ENCODE measurements around the gene HTATSF1.

HTATSF1 gene

DNA sequence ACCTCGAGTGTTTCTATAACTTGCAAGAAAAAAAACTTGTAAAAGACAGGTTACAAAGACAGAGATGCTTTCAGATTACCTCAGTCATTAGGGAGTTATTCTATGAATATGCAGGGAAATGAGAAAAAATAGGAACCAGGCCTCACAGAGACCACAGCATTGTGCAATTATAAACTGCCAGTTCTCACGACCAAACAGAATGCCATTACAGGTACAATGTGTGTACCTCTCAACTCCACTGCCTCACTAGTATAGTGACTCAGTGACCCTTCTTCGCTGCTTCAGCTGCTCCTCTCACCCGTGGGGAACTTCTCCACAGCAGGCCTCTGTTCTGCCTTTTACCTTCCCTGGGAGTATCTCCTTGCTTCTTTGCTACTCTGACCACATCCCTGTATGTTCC is 2.3 kb upstream of the HTATSF1 start:
- TF ChIP-seq, protein P1, sequence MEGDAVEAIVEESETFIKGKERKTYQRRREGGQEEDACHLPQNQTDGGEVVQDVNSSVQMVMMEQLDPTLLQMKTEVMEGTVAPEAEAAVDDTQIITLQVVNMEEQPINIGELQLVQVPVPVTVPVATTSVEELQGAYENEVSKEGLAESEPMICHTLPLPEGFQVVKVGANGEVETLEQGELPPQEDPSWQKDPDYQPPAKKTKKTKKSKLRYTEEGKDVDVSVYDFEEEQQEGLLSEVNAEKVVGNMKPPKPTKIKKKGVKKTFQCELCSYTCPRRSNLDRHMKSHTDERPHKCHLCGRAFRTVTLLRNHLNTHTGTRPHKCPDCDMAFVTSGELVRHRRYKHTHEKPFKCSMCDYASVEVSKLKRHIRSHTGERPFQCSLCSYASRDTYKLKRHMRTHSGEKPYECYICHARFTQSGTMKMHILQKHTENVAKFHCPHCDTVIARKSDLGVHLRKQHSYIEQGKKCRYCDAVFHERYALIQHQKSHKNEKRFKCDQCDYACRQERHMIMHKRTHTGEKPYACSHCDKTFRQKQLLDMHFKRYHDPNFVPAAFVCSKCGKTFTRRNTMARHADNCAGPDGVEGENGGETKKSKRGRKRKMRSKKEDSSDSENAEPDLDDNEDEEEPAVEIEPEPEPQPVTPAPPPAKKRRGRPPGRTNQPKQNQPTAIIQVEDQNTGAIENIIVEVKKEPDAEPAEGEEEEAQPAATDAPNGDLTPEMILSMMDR (IDR thresholded peaks at IDR 0.05; ENCODE audit: insufficient read depth, missing control alignments) = no peak
- FAIRE-seq (no peak), DNase-seq (ENCODE audit: insufficient read length, low spot score) (no peak)

DNA sequence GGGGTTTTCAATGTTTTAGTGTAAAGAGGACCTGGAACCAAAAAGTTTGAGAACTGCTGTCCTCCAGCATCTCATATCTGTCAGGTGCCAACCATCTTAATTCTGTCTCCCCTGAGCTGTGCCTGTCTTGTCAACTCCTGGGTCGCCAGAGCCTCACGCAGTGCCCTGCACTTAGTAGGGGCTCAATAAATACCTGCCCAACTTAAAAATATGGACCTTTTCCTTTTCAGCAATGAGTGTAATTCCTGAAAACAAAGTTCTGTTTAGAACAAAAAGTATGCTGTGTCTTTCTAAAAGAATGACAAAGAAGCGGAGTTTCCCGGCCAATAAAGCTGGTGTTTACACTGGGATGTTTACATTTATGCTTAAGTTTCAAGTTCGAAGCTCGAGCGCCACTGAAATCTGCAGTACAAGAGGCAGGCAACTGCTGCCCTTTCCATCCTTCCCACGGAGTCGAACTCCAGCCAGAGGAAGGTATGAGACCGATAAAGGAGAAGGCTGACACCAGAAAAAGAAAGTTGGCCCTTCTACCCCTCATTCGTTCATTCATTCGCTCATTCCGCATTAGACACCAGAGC is 1.1 kb upstream of the HTATSF1 start:
- FAIRE-seq (peak; percentile 29), DNase-seq (ENCODE audit: insufficient read length, low spot score) (no peak)
- TF ChIP-seq, protein P1 (IDR thresholded peaks at IDR 0.05; ENCODE audit: insufficient read depth, missing control alignments) = no peak

DNA sequence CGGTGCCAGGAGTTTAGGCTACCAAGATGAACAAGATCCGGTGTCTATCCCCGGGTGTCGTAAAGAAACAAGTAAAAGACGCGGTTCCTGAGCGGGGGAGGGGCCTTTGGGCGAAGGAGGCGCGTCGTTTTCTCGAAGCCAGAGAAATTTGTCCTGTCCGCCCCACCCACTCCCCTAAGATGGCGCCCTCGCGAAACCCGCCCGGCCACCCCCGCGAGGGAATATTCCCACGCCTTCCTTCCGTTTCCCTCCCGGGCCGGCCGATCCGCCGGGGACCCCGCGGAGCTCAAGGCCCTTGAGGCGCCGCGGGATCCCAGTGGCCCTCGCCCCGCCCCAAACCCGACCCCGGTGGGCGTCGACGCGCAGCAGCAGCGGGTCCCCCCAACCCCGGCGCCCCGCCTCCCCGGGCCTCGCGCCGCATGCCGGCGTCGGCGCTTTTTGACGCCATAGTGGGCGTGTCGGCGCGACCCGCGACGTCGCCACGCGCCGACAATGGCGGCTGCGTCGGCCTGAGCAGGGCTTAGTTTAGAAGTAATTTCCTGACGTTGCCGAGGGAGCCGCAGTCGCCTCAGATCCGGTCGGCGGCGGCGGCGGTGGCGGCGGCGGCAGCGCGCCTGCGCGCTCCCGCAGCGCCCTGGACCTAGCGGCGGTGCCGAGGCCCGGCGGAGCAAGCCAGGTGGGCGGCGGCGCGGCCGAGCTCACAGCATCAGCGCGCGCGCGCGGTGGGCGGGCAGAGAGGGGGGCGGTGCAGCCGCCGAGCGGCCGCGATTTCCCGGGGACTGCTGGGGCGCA is 432 bp upstream of the HTATSF1 start:
- FAIRE-seq = no peak
- no peak for DNase-seq (ENCODE audit: insufficient read length, low spot score)
- TF ChIP-seq, protein P1 (IDR thresholded peaks at IDR 0.05; ENCODE audit: insufficient read depth, missing control alignments) = no peak

DNA sequence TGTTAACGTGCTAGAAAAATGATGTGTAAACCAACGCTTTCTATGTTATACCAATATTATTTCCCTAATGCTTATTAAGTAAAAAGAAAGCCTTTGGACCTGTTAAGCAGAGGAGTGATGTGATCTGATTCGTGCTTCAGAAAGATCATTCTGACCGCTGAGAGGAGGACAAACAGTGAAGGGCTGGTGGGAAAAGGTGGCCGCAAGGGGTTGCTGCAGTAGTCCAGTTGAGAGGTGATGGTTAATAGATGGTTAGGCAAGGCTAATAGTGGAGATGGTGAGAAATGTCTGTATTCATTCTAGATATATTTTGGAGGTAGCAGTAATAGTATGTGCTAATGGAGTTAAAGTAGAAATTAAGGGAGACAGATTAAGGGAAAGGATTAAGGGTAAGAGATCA is 21.7 kb downstream of the HTATSF1 start:
- no peak for DNase-seq (ENCODE audit: insufficient read length, low spot score)
- no peak for FAIRE-seq
- TF ChIP-seq, protein P1 (IDR thresholded peaks at IDR 0.05; ENCODE audit: insufficient read depth, missing control alignments) = no peak

DNA sequence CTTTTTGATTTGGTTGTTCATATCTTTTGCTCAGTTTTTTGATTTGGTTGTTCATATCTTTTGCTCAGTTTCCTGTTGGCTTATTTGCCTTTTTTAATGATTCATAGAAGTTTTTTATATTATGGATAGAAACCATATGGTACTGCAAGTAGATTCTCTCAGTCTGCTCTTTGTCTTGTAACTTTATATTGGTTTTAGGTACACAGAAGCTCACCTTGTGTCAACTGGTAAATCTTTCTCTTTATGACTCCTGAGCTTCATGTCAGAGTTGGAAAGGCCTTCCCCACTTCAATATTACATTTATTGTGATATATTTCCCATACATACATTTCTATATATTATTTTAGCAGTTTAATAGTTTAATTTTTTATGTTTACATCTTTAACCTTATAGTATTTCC is 26.4 kb downstream of the HTATSF1 start:
- FAIRE-seq (no peak), DNase-seq (ENCODE audit: insufficient read length, low spot score) (no peak)
- TF ChIP-seq, protein P1 (IDR thresholded peaks at IDR 0.05; ENCODE audit: insufficient read depth, missing control alignments) = no peak

DNA sequence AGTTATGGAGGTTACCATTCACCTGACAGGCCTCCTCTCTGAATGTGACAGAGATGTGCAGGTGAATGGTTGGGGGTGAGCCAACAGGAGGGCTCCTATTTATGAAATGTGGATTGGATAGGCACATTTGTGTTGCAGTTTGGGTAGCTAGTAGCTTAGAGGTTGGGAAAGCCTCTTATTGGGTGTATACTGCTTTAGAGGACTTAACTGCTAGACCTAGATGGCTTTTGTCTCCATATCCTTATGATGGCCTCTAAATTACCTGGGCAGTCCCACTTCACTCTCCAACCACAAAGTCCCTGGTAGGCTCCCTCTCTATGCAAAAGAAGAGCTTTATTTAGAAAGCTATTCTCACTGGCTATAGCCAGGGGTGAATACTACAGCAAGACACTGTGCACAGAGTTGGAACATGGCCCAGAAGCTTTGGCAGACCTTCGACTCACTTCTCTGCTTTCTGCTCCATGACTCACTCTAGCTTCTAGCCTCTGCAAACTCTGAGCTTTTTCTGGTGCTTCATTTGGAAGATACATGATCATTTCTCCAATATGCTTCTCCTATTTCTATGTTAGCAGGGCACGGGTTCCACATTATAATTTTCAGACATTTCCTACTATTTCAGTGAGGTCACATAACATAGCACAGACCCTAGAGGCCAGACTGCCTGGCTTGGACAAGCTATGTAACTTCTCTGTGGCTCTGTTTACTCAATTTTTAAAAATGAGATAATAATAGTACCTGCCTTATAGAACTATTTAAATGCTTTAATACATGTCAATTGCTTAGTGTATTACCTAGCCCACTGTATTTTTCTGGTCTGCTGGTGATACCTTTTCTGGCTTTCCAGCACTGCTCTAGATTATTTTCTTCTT is 28.6 kb downstream of the HTATSF1 start:
- FAIRE-seq (no peak), DNase-seq (ENCODE audit: insufficient read length, low spot score) (no peak)
- TF ChIP-seq, protein P1 (IDR thresholded peaks at IDR 0.05; ENCODE audit: insufficient read depth, missing control alignments) = no peak

All from D721Med (cell line).